Gastrocnemius medialis (tissue), 4 donors: ENCODE measurements around the gene TMEM74B. TPM values are rescaled to one million over a fixed set of nuclear protein-coding genes. Genes with fewer than 3 reads are reported as not detected.

Experiments used
- ATAC-seq, 2 donors: fragments of 150-250 bp; one replicate each; pipeline ENCODE4 v1.9.1; 2016
- DNase-seq, 2 donors: peaks; one replicate each; pipeline ENCODE4 v3.0.0-alpha.2; 2019
- H3K27ac ChIP-seq, 4 donors: fragments of 200-600 bp; sonication (generic); 1 replicate in 1 of 4; 2 replicates in 3 of 4; pipeline ENCODE4 v1.5.1; 2016 to 2018; ENCODE audit warnings: mild to moderate bottlenecking in 2 of 4, moderate library complexity in 1 of 4
- H3K27me3 ChIP-seq, 3 donors: fragments of 200-600 bp; sonication (generic) in 2 of 3; 1 replicate in 1 of 3; 2 replicates in 2 of 3; pipeline versions ENCODE4 v1.5.1 to v1.6.0; 2016 to 2019; ENCODE audit warnings: mild to moderate bottlenecking in 1 of 3, moderate library complexity in 1 of 3
- H3K36me3 ChIP-seq, 2 donors: fragments of 200-600 bp; sonication (generic) in 1 of 2; one replicate each; pipeline ENCODE4 v1.5.1; 2017 to 2018
- H3K4me1 ChIP-seq, 2 donors: fragments of 200-600 bp; sonication (generic) in 1 of 2; one replicate each; pipeline ENCODE4 v1.5.1; 2016 to 2017; ENCODE audit warnings: mild to moderate bottlenecking in 2 of 2
- H3K4me3 ChIP-seq, 4 donors: fragments of 200-600 bp; sonication (generic) in 3 of 4; 1 replicate in 1 of 4; 2 replicates in 3 of 4; pipeline ENCODE4 v1.5.1; 2016 to 2019; ENCODE audit warnings: mild to moderate bottlenecking in 2 of 4
- H3K9me3 ChIP-seq, 3 donors: fragments of 200-600 bp; sonication (generic) in 2 of 3; 1 replicate in 1 of 3; 2 replicates in 2 of 3; pipeline ENCODE4 v1.5.1; 2016 to 2019
- CTCF ChIP-seq, 5 experiments: fragments of 450-650 bp in 3 of 5; fragments of 200-600 bp in 2 of 5; sonication (generic) in 2 of 5; IDR thresholded peaks in 4 of 5; conservative IDR thresholded peaks in 1 of 5; 1 replicate in 4 of 5; 2 replicates in 1 of 5; pipeline ENCODE4 v1.5.1; 2016 to 2019; ENCODE audit warnings: antibody characterized with exemption in 5 of 5, mild to moderate bottlenecking in 3 of 5, moderate library complexity in 3 of 5
- POLR2A ChIP-seq, 2 donors: fragments of 450-650 bp; IDR thresholded peaks; one replicate each; pipeline ENCODE4 v1.6.1; 2017; ENCODE audit warnings: antibody characterized with exemption in 2 of 2, mild to moderate bottlenecking in 2 of 2, moderate library complexity in 2 of 2
- in situ Hi-C, 4 donors: fragments of 200-750 bp; cut with MboI; loops; one replicate each; pipeline versions ENCODE4 v1.15.0 to v1.8.0; 2017; ENCODE audit warnings: low sequenced_read_pairs in 4 of 4
- intact Hi-C: fragments of 100-400 bp; cut with DNase I; formaldehyde crosslinking; loops from one replicate; pipeline ENCODE4 v1.15.1; 2023; ENCODE audit warnings: low total_unique reads
- total RNA-seq, 4 donors: library from RNA; depleted of rRNA; stranded (reverse); fragments of >200 nt; gene quantifications; one replicate each; pipeline versions ENCODE4 v1.1.0 to v1.2.3, GENCODE V29; 2016

TMEM74B gene
- total RNA-seq, 4 donors from 2014 or later = 0.42 to 0.82 TPM; not detected in 2

GRCh38 chr20:1187605-1188171 is 2.9 kb upstream of the TMEM74B start:
- Histone ChIP-seq H3K36me3 (no peaks in the 10 kb centered on the region), H3K4me1 (no peaks in the 10 kb centered on the region), H3K27ac (peak overlapping the region in 3 of 4 donors; percentile 18 to 36 (median 24)), H3K27me3 (peaks cover 11 to 20% (median 11%) of the 10 kb centered on the region in 3 donors), H3K9me3 (no peaks in the 10 kb centered on the region), H3K4me3 (no peak overlapping the region)
- intact Hi-C loops = no loop called here
- no peak for ATAC-seq
- in situ Hi-C loops = no loop called here
- TF ChIP-seq POLR2A (IDR thresholded peaks at IDR 0.05) (no peak), CTCF (IDR thresholded peaks at IDR 0.05 in 4 of 5, conservative IDR thresholded peaks at IDR 0.05 in 1 of 5) (no peak)
- no peak for DNase-seq

GRCh38 chr20:1186367-1186991 is 1.7 kb upstream of the TMEM74B start:
- H3K36me3 ChIP-seq = no peaks in the 10 kb centered on the region
- peak in 1 of 2 donors; percentile 20 for ATAC-seq
- no peak overlapping the region for H3K4me3 ChIP-seq
- no peak for DNase-seq
- H3K27me3 ChIP-seq = peaks cover 11 to 20% (median 11%) of the 10 kb centered on the region in 3 donors
- peak overlapping the region in 3 of 4 donors; percentile 51 to 58 (median 54) for H3K27ac ChIP-seq
- in situ Hi-C loops = no loop called here
- H3K9me3 ChIP-seq = no peaks in the 10 kb centered on the region
- intact Hi-C loops = no loop called here
- H3K4me1 ChIP-seq = no peaks in the 10 kb centered on the region
- TF ChIP-seq POLR2A (IDR thresholded peaks at IDR 0.05) = no peak
- TF ChIP-seq CTCF (IDR thresholded peaks at IDR 0.05 in 4 of 5, conservative IDR thresholded peaks at IDR 0.05 in 1 of 5) = no peak

GRCh38 chr20:1185790-1186334 is 1.1 kb upstream of the TMEM74B start:
- Histone ChIP-seq H3K36me3 (no peaks in the 10 kb centered on the region), H3K27me3 (peaks cover 11 to 20% (median 11%) of the 10 kb centered on the region in 3 donors), H3K4me1 (no peaks in the 10 kb centered on the region), H3K4me3 (peak overlapping the region; percentile 50 to 58 (median 56)), H3K27ac (peak overlapping the region in 2 of 4 donors; percentile 54 to 58), H3K9me3 (no peaks in the 10 kb centered on the region)
- no peak for ATAC-seq
- no peak for TF ChIP-seq POLR2A (IDR thresholded peaks at IDR 0.05)
- TF ChIP-seq CTCF (IDR thresholded peaks at IDR 0.05 in 4 of 5, conservative IDR thresholded peaks at IDR 0.05 in 1 of 5) = peak in 4 of 5 experiments; percentile 15 to 56 (median 40)
- in situ Hi-C loops (no loop called here), intact Hi-C loops (no loop called here)
- DNase-seq = no peak

- no peaks in the 10 kb centered on the region for H3K36me3 ChIP-seq
- peak; percentile 13 to 19 for ATAC-seq
- peak overlapping the region in 2 of 4 donors; percentile 53 to 58 for H3K27ac ChIP-seq
- peaks cover 11 to 20% (median 11%) of the 10 kb centered on the region in 3 donors for H3K27me3 ChIP-seq
- TF ChIP-seq CTCF (IDR thresholded peaks at IDR 0.05 in 4 of 5, conservative IDR thresholded peaks at IDR 0.05 in 1 of 5) (no peak), POLR2A (IDR thresholded peaks at IDR 0.05) (no peak)
- H3K4me1 ChIP-seq = no peaks in the 10 kb centered on the region
- no peaks in the 10 kb centered on the region for H3K9me3 ChIP-seq
- peak overlapping the region; percentile 50 to 58 (median 56) for H3K4me3 ChIP-seq
- DNase-seq = no peak
- in situ Hi-C loops = no loop called here
- intact Hi-C loops = no loop called here
Measured at GRCh38 chr20:1185316-1185741, 548 bp upstream of the TMEM74B start.
